ENCODE results near the gene MAS1.

Gene MAS1

GRCh38 chr6:159880412-159880975, 10.3 kb upstream of the MAS1 start:
- TF ChIP-seq, protein P1, sequence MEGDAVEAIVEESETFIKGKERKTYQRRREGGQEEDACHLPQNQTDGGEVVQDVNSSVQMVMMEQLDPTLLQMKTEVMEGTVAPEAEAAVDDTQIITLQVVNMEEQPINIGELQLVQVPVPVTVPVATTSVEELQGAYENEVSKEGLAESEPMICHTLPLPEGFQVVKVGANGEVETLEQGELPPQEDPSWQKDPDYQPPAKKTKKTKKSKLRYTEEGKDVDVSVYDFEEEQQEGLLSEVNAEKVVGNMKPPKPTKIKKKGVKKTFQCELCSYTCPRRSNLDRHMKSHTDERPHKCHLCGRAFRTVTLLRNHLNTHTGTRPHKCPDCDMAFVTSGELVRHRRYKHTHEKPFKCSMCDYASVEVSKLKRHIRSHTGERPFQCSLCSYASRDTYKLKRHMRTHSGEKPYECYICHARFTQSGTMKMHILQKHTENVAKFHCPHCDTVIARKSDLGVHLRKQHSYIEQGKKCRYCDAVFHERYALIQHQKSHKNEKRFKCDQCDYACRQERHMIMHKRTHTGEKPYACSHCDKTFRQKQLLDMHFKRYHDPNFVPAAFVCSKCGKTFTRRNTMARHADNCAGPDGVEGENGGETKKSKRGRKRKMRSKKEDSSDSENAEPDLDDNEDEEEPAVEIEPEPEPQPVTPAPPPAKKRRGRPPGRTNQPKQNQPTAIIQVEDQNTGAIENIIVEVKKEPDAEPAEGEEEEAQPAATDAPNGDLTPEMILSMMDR (IDR thresholded peaks at IDR 0.05; ENCODE audit: low read depth, low read length), result no peak
- DNase-seq (ENCODE audit: extremely low read depth, low read depth), result no peak

DNA sequence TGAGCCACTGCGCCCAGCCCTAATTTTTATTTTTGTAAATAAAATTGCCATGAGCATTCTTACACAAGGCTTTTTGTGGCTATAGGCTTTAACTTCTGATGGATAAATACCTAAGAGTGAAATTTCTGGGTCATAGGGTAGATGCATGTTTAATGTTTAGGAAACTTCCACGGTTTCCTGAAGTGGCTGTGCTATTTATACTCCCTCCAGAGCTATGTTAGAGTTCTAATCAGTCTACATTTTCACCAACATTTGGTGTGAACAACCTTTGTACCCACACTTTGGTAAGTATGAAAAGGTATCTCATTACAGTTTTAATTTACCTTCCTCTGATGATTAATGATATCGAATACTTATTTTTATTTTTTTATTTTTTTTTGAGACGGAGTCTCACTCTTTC, 6.1 kb upstream of the MAS1 start:
- DNase-seq (ENCODE audit: extremely low read depth, low read depth), result no peak

GRCh38 chr6:159886270-159886669, 4.5 kb upstream of the MAS1 start:
- DNase-seq (ENCODE audit: extremely low read depth, low read depth), result no peak
- TF ChIP-seq, protein P1 (IDR thresholded peaks at IDR 0.05; ENCODE audit: low read depth, low read length), result no peak

More for the DNA sequence above, 6.1 kb upstream of the MAS1 start:
- TF ChIP-seq, protein P1 (IDR thresholded peaks at IDR 0.05; ENCODE audit: low read depth, low read length), result no peak

- TF ChIP-seq, protein P1 (IDR thresholded peaks at IDR 0.05; ENCODE audit: low read depth, low read length), result no peak
- no peak for DNase-seq (ENCODE audit: extremely low read depth, low read depth)
Observed at GRCh38 chr6:159887146-159887545, 3.6 kb upstream of the MAS1 start.

GRCh38 chr6:159887761-159888160, 3.0 kb upstream of the MAS1 start:
- no peak for DNase-seq (ENCODE audit: extremely low read depth, low read depth)

DNA sequence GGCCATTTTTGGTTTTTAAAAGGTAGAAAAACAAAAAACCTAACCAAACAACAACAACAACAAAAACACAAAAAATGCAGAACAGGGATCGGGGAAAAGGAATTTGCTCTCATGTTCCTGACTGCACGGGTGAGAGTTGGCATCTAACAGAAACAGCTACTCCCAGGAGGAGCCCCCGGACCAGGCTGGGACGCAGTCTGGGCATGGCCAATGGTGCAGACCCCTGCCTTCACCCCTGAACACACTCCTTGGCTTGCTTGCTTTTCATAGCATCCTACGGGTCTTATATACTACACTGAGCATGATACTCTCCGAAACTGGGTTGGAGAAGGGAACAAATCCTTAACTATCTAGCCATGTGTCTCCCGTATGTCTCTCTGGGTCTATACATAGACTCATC, 587 bp upstream of the MAS1 start:
- TF ChIP-seq, protein P1 (IDR thresholded peaks at IDR 0.05; ENCODE audit: low read depth, low read length), result no peak
- DNase-seq (ENCODE audit: extremely low read depth, low read depth), result no peak

More at GRCh38 chr6:159887761-159888160, 3.0 kb upstream of the MAS1 start:
- TF ChIP-seq, protein P1 (IDR thresholded peaks at IDR 0.05; ENCODE audit: low read depth, low read length), result no peak

- TF ChIP-seq, protein P1 (IDR thresholded peaks at IDR 0.05; ENCODE audit: low read depth, low read length), result no peak
- DNase-seq (ENCODE audit: extremely low read depth, low read depth), result no peak
Observed at GRCh38 chr6:159892053-159892452, 1.3 kb downstream of the MAS1 start.

Data from AG09319 (cell line).